Activated CD4-positive, alpha-beta memory T cell treated with anti-CD3 and anti-CD28 coated beads for 36 hours (primary cell): ENCODE measurements around the gene NDFIP2. TPM values are rescaled to one million over a fixed set of nuclear protein-coding genes. Genes with fewer than 3 reads are reported as not detected.

ENCODE experiments used
- CTCF ChIA-PET: fragments of 350-600 bp; sonication (Branson Sonifier 250); formaldehyde crosslinking; loops from one replicate; lab custom pipeline; 2021; ENCODE audit warnings: antibody characterized with exemption, inconsistent platforms; lab: Charles Lee
- POLR2A ChIA-PET: fragments of 350-600 bp; sonication (Branson Sonifier 250); formaldehyde crosslinking; loops from one replicate; lab custom pipeline; 2021; ENCODE audit warnings: antibody characterized with exemption; lab: Charles Lee
- DNase-seq: peaks from one replicate; pipeline ENCODE4 v3.0.0-alpha.2; 2020
- H3K27ac Mint-ChIP-seq: one replicate; pipeline ENCODE4 v1.8.0; 2021; ENCODE audit warnings: mixed read lengths
- H3K27me3 Mint-ChIP-seq: one replicate; pipeline ENCODE4 v1.8.0; 2021; ENCODE audit warnings: mixed read lengths
- H3K36me3 Mint-ChIP-seq: one replicate; pipeline ENCODE4 v1.8.0; 2021; ENCODE audit warnings: mixed read lengths
- H3K4me1 Mint-ChIP-seq: one replicate; pipeline ENCODE4 v1.8.0; 2021; ENCODE audit warnings: low read depth, mixed read lengths
- H3K4me3 Mint-ChIP-seq: one replicate; pipeline ENCODE4 v1.8.0; 2021; ENCODE audit warnings: mild to moderate bottlenecking, mixed read lengths
- H3K9me3 Mint-ChIP-seq: one replicate; pipeline ENCODE4 v1.8.0; 2021; ENCODE audit warnings: mixed read lengths
- intact Hi-C: fragments of 100-400 bp; cut with micrococcal nuclease; formaldehyde crosslinking; loops from one replicate; pipeline ENCODE4 v1.15.1; 2023
- total RNA-seq, 2 experiments: library from RNA; stranded (reverse); gene quantifications; one replicate each; pipeline ENCODE4 v1.2.3, GENCODE V29; 2021

The NDFIP2 gene
- total RNA-seq, 2 experiments from 2014 or later, result 175 to 178 TPM

- POLR2A ChIA-PET, result interaction anchor here (6.7 kb wide), 1 partner anchor 23 kb away, joined by 100 read pairs; the partner anchor contains the start of gene NDFIP2
- no peak for DNase-seq
- H3K9me3 Mint-ChIP-seq, result no peaks in the 10 kb centered on the region
- H3K27me3 Mint-ChIP-seq, result no peaks in the 10 kb centered on the region
- CTCF ChIA-PET, result interaction anchor here (0.8 to 1.2 kb wide), 2 partner anchors 13 to 24 kb away, joined by 3 read pairs; no protein-coding TSS in a partner anchor
- H3K36me3 Mint-ChIP-seq, result no peaks in the 10 kb centered on the region
- no peak overlapping the region for H3K4me3 Mint-ChIP-seq
- H3K4me1 Mint-ChIP-seq, result peaks cover 49% of the 10 kb centered on the region
- intact Hi-C loops, result loop anchor here (1.0 kb wide), 1 partner anchor 8 kb away; no protein-coding TSS in a partner anchor
- no peak overlapping the region for H3K27ac Mint-ChIP-seq
Observed at GRCh38 chr13:79458436-79458835, 22.5 kb upstream of the NDFIP2 start.

- CTCF ChIA-PET, result interaction anchor here (2.1 kb wide), 1 partner anchor 35 kb away, joined by 6 read pairs; no protein-coding TSS in a partner anchor
- Mint-ChIP-seq H3K4me1 (peaks cover 44% of the 10 kb centered on the region), H3K4me3 (no peak overlapping the region), H3K27ac (no peak overlapping the region), H3K27me3 (no peaks in the 10 kb centered on the region), H3K36me3 (no peaks in the 10 kb centered on the region), H3K9me3 (no peaks in the 10 kb centered on the region)
- DNase-seq, result no peak
- POLR2A ChIA-PET, result interaction anchor here (6.7 kb wide), 1 partner anchor 21 kb away, joined by 100 read pairs; the partner anchor contains the start of gene NDFIP2
- intact Hi-C loops, result no loop called here
Observed at GRCh38 chr13:79459906-79460305, 21.0 kb upstream of the NDFIP2 start.

- Mint-ChIP-seq H3K27me3 (no peaks in the 10 kb centered on the region), H3K4me1 (peaks cover 19% of the 10 kb centered on the region), H3K27ac (no peak overlapping the region), H3K36me3 (no peaks in the 10 kb centered on the region), H3K4me3 (no peak overlapping the region), H3K9me3 (no peaks in the 10 kb centered on the region)
- DNase-seq, result no peak
- intact Hi-C loops, result no loop called here
- ChIA-PET POLR2A (interaction anchor here (1.7 kb wide), 1 partner anchor 18 kb away, joined by 7 read pairs; the partner anchor contains the start of gene NDFIP2), CTCF (interaction anchor here (1.5 kb wide), 1 partner anchor 18 kb away, joined by 4 read pairs; the partner anchor contains the start of gene NDFIP2)
Observed at GRCh38 chr13:79462895-79463294, 18.1 kb upstream of the NDFIP2 start.

- intact Hi-C loops, result no loop called here
- H3K27me3 Mint-ChIP-seq, result no peaks in the 10 kb centered on the region
- no peaks in the 10 kb centered on the region for H3K36me3 Mint-ChIP-seq
- H3K27ac Mint-ChIP-seq, result no peak overlapping the region
- CTCF ChIA-PET, result interaction anchor here (1.0 to 1.5 kb wide), 2 partner anchors 17 to 40 kb away, joined by 3 to 4 read pairs; partner anchors contain the start of gene NDFIP2
- POLR2A ChIA-PET, result interaction anchor here (1.7 kb wide), 1 partner anchor 18 kb away, joined by 7 read pairs; the partner anchor contains the start of gene NDFIP2
- peaks cover 21% of the 10 kb centered on the region for H3K4me1 Mint-ChIP-seq
- no peak for DNase-seq
- H3K4me3 Mint-ChIP-seq, result no peak overlapping the region
- no peaks in the 10 kb centered on the region for H3K9me3 Mint-ChIP-seq
Observed at GRCh38 chr13:79463604-79464003, 17.4 kb upstream of the NDFIP2 start.

- intact Hi-C loops, result no loop called here
- DNase-seq, result no peak
- CTCF ChIA-PET, result no interaction called here
Observed at GRCh38 chr13:79466872-79467271, 14.1 kb upstream of the NDFIP2 start.

GRCh38 chr13:79468402-79468801 lies 12.6 kb upstream of the NDFIP2 start:
- DNase-seq, result no peak
- H3K4me1 Mint-ChIP-seq, result peaks cover 15% of the 10 kb centered on the region
- H3K36me3 Mint-ChIP-seq, result no peaks in the 10 kb centered on the region
- no peaks in the 10 kb centered on the region for H3K27me3 Mint-ChIP-seq
- intact Hi-C loops, result no loop called here
- H3K27ac Mint-ChIP-seq, result no peak overlapping the region
- ChIA-PET CTCF (no interaction called here), POLR2A (no interaction called here)
- H3K4me3 Mint-ChIP-seq, result no peak overlapping the region
- no peaks in the 10 kb centered on the region for H3K9me3 Mint-ChIP-seq

More at GRCh38 chr13:79466872-79467271, 14.1 kb upstream of the NDFIP2 start:
- H3K4me3 Mint-ChIP-seq, result no peak overlapping the region
- POLR2A ChIA-PET, result interaction anchor here (1.3 kb wide), 1 partner anchor 14 kb away, joined by 3 read pairs; the partner anchor contains the start of gene NDFIP2
- H3K9me3 Mint-ChIP-seq, result no peaks in the 10 kb centered on the region
- H3K27ac Mint-ChIP-seq, result no peak overlapping the region
- H3K4me1 Mint-ChIP-seq, result peaks cover 16% of the 10 kb centered on the region
- H3K27me3 Mint-ChIP-seq, result no peaks in the 10 kb centered on the region
- H3K36me3 Mint-ChIP-seq, result no peaks in the 10 kb centered on the region

GRCh38 chr13:79468819-79469218 lies 12.1 kb upstream of the NDFIP2 start:
- H3K4me1 Mint-ChIP-seq, result peaks cover 11% of the 10 kb centered on the region
- POLR2A ChIA-PET, result no interaction called here
- H3K9me3 Mint-ChIP-seq, result no peaks in the 10 kb centered on the region
- H3K4me3 Mint-ChIP-seq, result no peak overlapping the region
- no peak for DNase-seq
- H3K27me3 Mint-ChIP-seq, result no peaks in the 10 kb centered on the region
- intact Hi-C loops, result no loop called here
- H3K27ac Mint-ChIP-seq, result no peak overlapping the region
- CTCF ChIA-PET, result no interaction called here
- H3K36me3 Mint-ChIP-seq, result no peaks in the 10 kb centered on the region

- no peak overlapping the region for H3K27ac Mint-ChIP-seq
- H3K36me3 Mint-ChIP-seq, result peaks cover 2% of the 10 kb centered on the region
- DNase-seq, result no peak
- H3K4me1 Mint-ChIP-seq, result peaks cover 11% of the 10 kb centered on the region
- ChIA-PET POLR2A (no interaction called here), CTCF (no interaction called here)
- intact Hi-C loops, result no loop called here
- no peaks in the 10 kb centered on the region for H3K27me3 Mint-ChIP-seq
- peaks cover 6% of the 10 kb centered on the region for H3K9me3 Mint-ChIP-seq
- no peak overlapping the region for H3K4me3 Mint-ChIP-seq
Observed at GRCh38 chr13:79469608-79470007, 11.3 kb upstream of the NDFIP2 start.

GRCh38 chr13:79470666-79471065 lies 10.3 kb upstream of the NDFIP2 start:
- H3K36me3 Mint-ChIP-seq, result peaks cover 3% of the 10 kb centered on the region
- CTCF ChIA-PET, result no interaction called here
- POLR2A ChIA-PET, result no interaction called here

GRCh38 chr13:79475569-79475968 lies 5.4 kb upstream of the NDFIP2 start:
- Mint-ChIP-seq H3K4me1 (peaks cover 20% of the 10 kb centered on the region), H3K4me3 (no peak overlapping the region), H3K9me3 (peaks cover 7% of the 10 kb centered on the region), H3K27me3 (no peaks in the 10 kb centered on the region), H3K36me3 (peaks cover 3% of the 10 kb centered on the region), H3K27ac (no peak overlapping the region)
- ChIA-PET CTCF (no interaction called here), POLR2A (no interaction called here)
- intact Hi-C loops, result no loop called here
- DNase-seq, result no peak

More at GRCh38 chr13:79470666-79471065, 10.3 kb upstream of the NDFIP2 start:
- Mint-ChIP-seq H3K27me3 (no peaks in the 10 kb centered on the region), H3K4me1 (peaks cover 11% of the 10 kb centered on the region), H3K27ac (no peak overlapping the region), H3K4me3 (no peak overlapping the region), H3K9me3 (peaks cover 7% of the 10 kb centered on the region)
- intact Hi-C loops, result no loop called here
- no peak for DNase-seq

GRCh38 chr13:79477968-79478367 lies 3.0 kb upstream of the NDFIP2 start:
- intact Hi-C loops, result no loop called here
- H3K27me3 Mint-ChIP-seq, result no peaks in the 10 kb centered on the region
- no peak overlapping the region for H3K27ac Mint-ChIP-seq
- ChIA-PET POLR2A (interaction anchor here (1.0 kb wide), 1 partner anchor 25 kb away, joined by 3 read pairs; no protein-coding TSS in a partner anchor), CTCF (interaction anchor here (1.3 to 1.4 kb wide), 2 partner anchors 21 to 53 kb away, joined by 5 to 6 read pairs; no protein-coding TSS in a partner anchor)
- H3K9me3 Mint-ChIP-seq, result peaks cover 7% of the 10 kb centered on the region
- DNase-seq, result no peak
- no peak overlapping the region for H3K4me3 Mint-ChIP-seq
- peaks cover 28% of the 10 kb centered on the region for H3K4me1 Mint-ChIP-seq
- H3K36me3 Mint-ChIP-seq, result peaks cover 8% of the 10 kb centered on the region

- Mint-ChIP-seq H3K9me3 (no peaks in the 10 kb centered on the region), H3K27ac (peak overlapping the region; percentile 98), H3K4me1 (peaks cover 45% of the 10 kb centered on the region), H3K36me3 (peaks cover 13% of the 10 kb centered on the region), H3K4me3 (peak overlapping the region; percentile 90), H3K27me3 (no peaks in the 10 kb centered on the region)
- intact Hi-C loops, result loop anchor here (2.0 kb wide), 1 partner anchor 61 kb away; no protein-coding TSS in a partner anchor
- POLR2A ChIA-PET, result interaction anchor here (1.0 to 6.7 kb wide), 6 partner anchors 14 to 87 kb away, joined by 3 to 114 read pairs (median 11); no protein-coding TSS in a partner anchor
- CTCF ChIA-PET, result interaction anchor here (2.2 to 4.3 kb wide), 3 partner anchors 24 to 61 kb away, joined by 12 to 29 read pairs (median 13); no protein-coding TSS in a partner anchor
- no peak for DNase-seq
Observed at GRCh38 chr13:79479882-79480281, 1.1 kb upstream of the NDFIP2 start.
